ENCODE data around the gene PIP5KL1.
A peak's percentile ranks its signal among the peaks of the same experiment; 100 is the strongest.

Gene PIP5KL1

GRCh38 chr9:127936347-127936852 is 5.8 kb upstream of the PIP5KL1 start:
- no peak for DNase-seq

GRCh38 chr9:127935765-127936221 is 5.2 kb upstream of the PIP5KL1 start:
- DNase-seq, result peak in 13 of 56 donors; percentile 24 to 55 (median 35)

GRCh38 chr9:127934986-127935385 is 4.4 kb upstream of the PIP5KL1 start:
- no peak for DNase-seq

GRCh38 chr9:127934248-127934647 is 3.7 kb upstream of the PIP5KL1 start:
- no peak for DNase-seq

GRCh38 chr9:127931092-127931881 is 710 bp upstream of the PIP5KL1 start:
- no peak for DNase-seq

DNA sequence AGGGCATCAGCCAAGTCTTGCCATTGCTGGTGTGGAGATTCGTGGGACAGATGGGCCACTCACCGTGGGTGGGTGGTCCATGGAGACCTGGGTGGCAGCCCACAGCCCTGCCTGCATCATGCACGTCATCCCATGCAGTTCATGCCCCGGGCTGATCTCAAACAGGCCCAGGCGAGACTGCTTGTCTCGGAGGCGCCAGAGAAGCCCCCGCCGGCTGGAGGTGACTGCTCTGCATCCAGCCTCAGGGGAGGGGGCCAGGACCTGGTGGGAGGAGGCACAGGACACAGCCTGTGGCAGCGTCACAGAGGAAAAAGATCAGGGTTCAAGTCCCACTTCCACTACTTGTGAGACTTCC is 975 bp downstream of the PIP5KL1 start:
- DNase-seq, result no peak

DNA sequence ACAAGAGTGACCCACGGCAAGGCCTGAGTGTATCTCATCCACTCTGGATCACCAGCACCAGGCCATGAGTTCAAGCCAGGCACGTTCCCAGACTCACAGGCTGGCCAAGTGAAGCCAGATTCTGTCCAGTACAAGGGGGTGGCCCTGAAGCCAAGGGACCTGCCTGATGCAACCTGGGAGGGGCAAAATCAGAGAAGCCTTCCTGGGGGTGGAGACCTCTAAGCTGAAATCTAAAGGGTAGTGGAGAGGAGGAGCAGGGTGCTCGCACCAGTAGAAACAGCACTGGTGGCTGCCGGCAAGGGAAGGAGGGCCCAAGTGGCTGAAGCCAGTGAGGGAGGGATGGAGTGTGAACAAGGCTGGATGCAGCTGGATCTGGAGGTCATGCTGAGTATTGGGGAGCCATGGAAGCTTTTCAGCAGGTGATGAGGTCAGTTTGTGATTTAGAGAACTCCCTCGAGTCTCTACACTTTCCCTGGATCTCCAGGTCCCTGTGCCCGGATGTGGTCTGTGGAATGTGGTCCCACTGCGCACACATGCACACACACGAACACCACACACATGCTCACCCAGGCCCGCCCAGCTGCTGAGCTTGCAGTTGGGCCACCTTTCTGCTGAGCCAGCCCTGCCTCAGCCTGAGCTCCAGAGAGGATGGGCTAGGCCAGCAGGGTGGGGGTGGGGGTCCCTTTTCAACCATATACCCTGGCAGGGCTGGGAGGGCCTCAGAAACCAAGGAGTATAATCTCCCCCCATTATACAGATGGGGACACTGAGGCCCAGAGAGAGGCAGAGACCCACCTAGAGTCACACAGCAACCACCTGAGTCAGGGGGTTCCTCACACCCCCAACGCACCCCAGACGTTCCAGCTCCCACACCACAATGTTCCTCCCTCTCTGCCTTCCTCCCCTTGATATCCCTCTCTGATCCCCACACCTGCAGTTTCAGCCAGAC is 1.6 kb downstream of the PIP5KL1 start:
- no peak for DNase-seq

GRCh38 chr9:127927988-127928675 is 2.4 kb downstream of the PIP5KL1 start:
- no peak for DNase-seq

GRCh38 chr9:127927201-127927987 is 3.2 kb downstream of the PIP5KL1 start:
- DNase-seq, result peak in 1 of 56 donors; percentile 27

GRCh38 chr9:127926906-127927200 is 3.7 kb downstream of the PIP5KL1 start:
- DNase-seq, result no peak

- DNase-seq, result no peak
Measured at GRCh38 chr9:127925959-127926905, 4.3 kb downstream of the PIP5KL1 start.

GRCh38 chr9:127924736-127925444 is 5.7 kb downstream of the PIP5KL1 start:
- DNase-seq, result no peak

DNA sequence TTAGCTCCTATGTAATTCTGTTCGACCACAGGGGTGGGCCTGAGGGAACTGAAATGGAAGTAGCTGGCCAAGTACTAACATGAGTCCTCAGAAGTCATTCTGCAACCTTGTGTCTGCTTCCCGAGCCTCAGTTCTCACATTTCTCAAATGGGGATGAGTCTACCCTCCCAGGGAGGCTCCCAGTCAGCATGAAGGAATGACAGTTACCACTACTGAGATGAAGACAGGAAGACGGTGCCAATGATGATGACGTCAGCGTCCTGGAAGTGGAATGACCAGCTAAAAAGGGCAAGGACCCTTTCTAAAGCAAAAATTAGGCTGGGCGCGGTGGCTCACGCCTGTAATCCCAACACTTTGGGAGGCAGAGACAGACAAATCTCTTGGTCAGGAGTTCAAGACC is 6.8 kb downstream of the PIP5KL1 start:
- DNase-seq, result no peak

GRCh38 chr9:127923046-127923445 is 7.5 kb downstream of the PIP5KL1 start:
- DNase-seq, result peak in 1 of 56 donors; percentile 14

DNA sequence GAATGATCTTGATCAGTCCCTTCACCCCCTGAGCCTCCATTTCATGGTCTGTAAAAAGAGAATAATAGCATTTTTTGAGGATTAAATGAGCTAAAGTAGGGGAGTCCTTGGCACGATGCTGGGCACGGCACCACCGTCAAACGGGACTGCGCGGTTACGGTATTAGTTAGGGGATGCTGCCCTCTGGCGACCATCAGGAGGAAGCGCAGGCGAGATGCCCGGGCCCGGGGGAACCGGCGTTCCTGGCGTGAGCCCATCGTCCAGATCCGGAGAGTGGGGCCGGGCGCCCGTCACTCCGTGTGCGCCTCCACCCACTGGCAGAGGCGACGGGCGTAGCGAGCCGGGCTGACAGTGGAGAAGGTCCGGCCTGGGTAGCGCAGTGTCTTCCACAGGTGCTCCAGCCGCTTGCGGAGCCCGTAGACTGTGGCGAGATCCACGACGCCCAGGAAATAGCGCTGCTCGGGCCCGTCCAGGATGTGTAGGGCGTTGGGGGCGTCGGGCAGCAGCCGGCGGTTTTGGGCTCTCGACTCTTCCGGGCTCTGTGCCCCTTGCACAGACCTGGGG is 8.9 kb downstream of the PIP5KL1 start:
- peak in 43 of 56 donors; percentile 17 to 85 (median 41) for DNase-seq

GRCh38 chr9:127920794-127921193 is 9.8 kb downstream of the PIP5KL1 start:
- no peak for DNase-seq

DNA sequence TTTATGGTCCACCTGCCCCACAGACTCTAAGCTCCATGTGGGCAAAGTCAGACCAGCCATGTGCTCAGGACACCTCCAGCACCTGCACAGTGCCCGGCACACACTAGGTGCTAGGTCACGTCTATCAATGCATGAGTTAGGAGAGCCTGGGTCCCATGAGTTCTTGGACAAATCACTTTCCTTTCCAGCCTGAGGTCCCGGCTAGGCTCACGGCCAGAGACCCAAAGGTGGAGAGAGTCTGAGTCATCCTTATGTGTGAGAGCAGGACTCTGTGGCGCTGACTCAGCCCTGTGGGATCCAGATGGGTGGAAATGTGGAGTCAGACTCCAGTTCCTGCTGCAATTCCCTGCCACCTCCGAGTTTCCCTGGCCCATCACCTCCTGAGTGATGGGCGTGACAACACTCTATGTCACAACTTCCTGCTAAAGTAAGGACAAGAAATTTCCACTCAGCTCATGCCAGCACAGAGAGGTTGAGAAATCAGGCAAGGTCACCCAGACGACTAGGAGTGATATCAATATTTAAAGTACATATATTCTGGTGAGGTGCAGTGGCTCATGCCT is 11.2 kb downstream of the PIP5KL1 start:
- peak in 21 of 56 donors; percentile 16 to 70 (median 36) for DNase-seq

Measured in nucleus accumbens (tissue), 56 donors.